ENCODE results near the gene LTB. TPM values are rescaled to one million over a fixed set of nuclear protein-coding genes. Genes with fewer than 3 reads are reported as not detected.
A peak's percentile ranks its signal among the peaks of the same experiment; 100 is the strongest.

Gene LTB
- total and polyA plus RNA-seq, 2 donors (not counting 3 experiments of a cell fraction or from before 2014, with no cell fraction given): 1.2 to 2.1 TPM

- H3K36me3 ChIP-seq (ENCODE audit: control insufficient read depth in 2 of 2, extremely low read depth in 1 of 2, insufficient read depth in 2 of 2, low read length in 2 of 2): peaks cover 2 to 10% of the 10 kb centered on the region in 2 experiments
- H4K20me1 ChIP-seq (replicated peaks; ENCODE audit: control insufficient read depth, extremely low read depth, insufficient read depth, low read length): no peaks in the 10 kb centered on the region
- H3K4me1 ChIP-seq (ENCODE audit: control insufficient read depth, extremely low read depth, insufficient read depth, low read length): peaks cover 61% of the 10 kb centered on the region
- ChIA-PET POLR2A (no interaction called here), CTCF (interaction anchor here (31.0 kb wide), 1 partner anchor 30 kb away, joined by 1517 read pairs; the partner anchor contains the start of genes LST1, LTB, NCR3 and TNF)
- no peak for DNase-seq (ENCODE audit: low read depth, low spot score)
- TF ChIP-seq POLR2AphosphoS5 (IDR thresholded peaks at IDR 0.05; ENCODE audit: insufficient read depth, low read depth, low read length): no peak
- no peaks in the 10 kb centered on the region for H3K9me3 ChIP-seq (replicated peaks; ENCODE audit: control insufficient read depth, insufficient read depth, low read length)
- no peak overlapping the region for H2AFZ ChIP-seq (ENCODE audit: low read depth, low read length)
- BruUV-seq (replicated peaks): no TSS peak
- FAIRE-seq: no peak
- H3K9ac ChIP-seq (replicated peaks; ENCODE audit: extremely low read depth, insufficient read depth, low read length): no peak overlapping the region
- H3K9me1 ChIP-seq (replicated peaks; ENCODE audit: control insufficient read depth, extremely low read depth, insufficient read depth, low read length): no peaks in the 10 kb centered on the region
- H3K4me3 ChIP-seq (replicated peaks in 1 of 3; ENCODE audit: insufficient read depth in 1 of 3, low read depth in 1 of 3, low read length in 3 of 3): no peak overlapping the region
- H3K27ac ChIP-seq (ENCODE audit: insufficient read depth, low read depth, low read length): peak overlapping the region; percentile 98
- no peaks in the 10 kb centered on the region for H3K27me3 ChIP-seq (ENCODE audit: control insufficient read depth in 2 of 2, insufficient read depth in 2 of 2, low read length in 2 of 2)
- H3K4me2 ChIP-seq (ENCODE audit: insufficient read depth, low read length): no peak overlapping the region
- intact Hi-C loops (cut with micrococcal nuclease): no loop called here
- peaks cover 7% of the 10 kb centered on the region for H3K79me2 ChIP-seq (ENCODE audit: control insufficient read depth, insufficient read depth, low read length)
- dilution Hi-C loops (cut with MboI; ENCODE audit: extremely low pct_ligation_motif_present, low sequenced_read_pairs): no loop called here
These were observed 24.0 kb downstream of the LTB start for GRCh38 chr6:31558318-31558625.

DNA sequence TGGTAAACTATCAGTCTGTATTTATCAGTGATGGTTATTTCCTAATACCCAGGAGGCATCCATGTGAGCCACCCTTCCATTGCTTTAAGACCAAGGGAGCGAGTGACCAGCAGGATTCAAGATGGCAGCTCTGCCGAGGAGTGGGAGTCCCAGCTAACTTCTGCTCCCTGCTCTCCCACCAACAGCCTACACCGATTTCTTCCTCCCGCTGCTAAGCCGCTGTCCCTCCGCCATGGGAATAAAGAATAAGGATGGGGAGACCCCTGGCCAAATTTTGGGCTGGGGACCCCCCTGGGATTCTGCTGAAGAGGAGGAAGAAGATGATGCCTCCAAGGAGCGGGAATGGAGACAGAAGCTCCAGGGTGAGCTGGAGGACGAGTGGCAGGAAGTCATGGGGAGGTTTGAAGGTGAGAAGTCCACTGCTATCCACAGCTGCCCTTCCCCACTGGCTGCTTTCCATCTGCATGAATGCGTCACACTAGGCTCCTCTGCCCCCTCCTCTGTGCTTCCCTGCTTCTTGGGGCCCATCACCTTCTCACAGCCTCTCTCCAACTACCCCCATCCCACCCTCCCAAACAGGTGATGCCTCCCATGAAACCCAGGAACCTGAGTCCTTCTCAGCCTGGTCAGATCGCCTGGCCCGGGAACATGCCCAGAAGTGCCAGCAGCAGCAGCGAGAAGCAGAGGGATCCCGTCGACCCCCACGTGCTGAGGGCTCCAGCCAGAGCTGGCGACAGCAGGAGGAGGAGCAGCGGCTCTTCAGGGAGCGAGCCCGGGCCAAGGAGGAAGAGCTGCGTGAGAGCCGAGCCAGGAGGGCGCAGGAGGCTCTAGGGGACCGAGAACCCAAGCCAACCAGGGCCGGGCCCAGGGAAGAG is 24.5 kb downstream of the LTB start:
- Histone ChIP-seq H3K36me3 (ENCODE audit: control insufficient read depth in 2 of 2, extremely low read depth in 1 of 2, insufficient read depth in 2 of 2, low read length in 2 of 2) (peaks cover 2 to 10% of the 10 kb centered on the region in 2 experiments), H3K9ac (replicated peaks; ENCODE audit: extremely low read depth, insufficient read depth, low read length) (no peak overlapping the region), H3K9me1 (replicated peaks; ENCODE audit: control insufficient read depth, extremely low read depth, insufficient read depth, low read length) (no peaks in the 10 kb centered on the region), H3K79me2 (ENCODE audit: control insufficient read depth, insufficient read depth, low read length) (peaks cover 7% of the 10 kb centered on the region), H3K4me3 (replicated peaks in 1 of 3; ENCODE audit: insufficient read depth in 1 of 3, low read depth in 1 of 3, low read length in 3 of 3) (no peak overlapping the region), H3K27ac (ENCODE audit: insufficient read depth, low read depth, low read length) (peak overlapping the region; percentile 98), H3K4me1 (ENCODE audit: control insufficient read depth, extremely low read depth, insufficient read depth, low read length) (peaks cover 56% of the 10 kb centered on the region), H3K9me3 (replicated peaks; ENCODE audit: control insufficient read depth, insufficient read depth, low read length) (no peaks in the 10 kb centered on the region), H3K27me3 (ENCODE audit: control insufficient read depth in 2 of 2, insufficient read depth in 2 of 2, low read length in 2 of 2) (no peaks in the 10 kb centered on the region), H4K20me1 (replicated peaks; ENCODE audit: control insufficient read depth, extremely low read depth, insufficient read depth, low read length) (no peaks in the 10 kb centered on the region), H2AFZ (ENCODE audit: low read depth, low read length) (no peak overlapping the region), H3K4me2 (ENCODE audit: insufficient read depth, low read length) (no peak overlapping the region)
- dilution Hi-C loops (cut with MboI; ENCODE audit: extremely low pct_ligation_motif_present, low sequenced_read_pairs) (no loop called here), intact Hi-C loops (cut with micrococcal nuclease) (no loop called here)
- DNase-seq (ENCODE audit: low read depth, low spot score): no peak
- ChIA-PET POLR2A (no interaction called here), CTCF (interaction anchor here (31.0 kb wide), 1 partner anchor 31 kb away, joined by 1517 read pairs; the partner anchor contains the start of genes LST1, LTB, NCR3 and TNF)
- no peak for TF ChIP-seq GATA2 (IDR thresholded peaks at IDR 0.05; ENCODE audit: insufficient read depth, insufficient read length, low read depth, low read length)
- no peak for TF ChIP-seq MYC (IDR thresholded peaks at IDR 0.05; ENCODE audit: low read depth, low read length)
- TF ChIP-seq JUN (IDR thresholded peaks at IDR 0.05; ENCODE audit: borderline replicate concordance, insufficient read depth, insufficient read length, low read depth): no peak
- TF ChIP-seq FOS (IDR thresholded peaks at IDR 0.05; ENCODE audit: borderline replicate concordance, insufficient read depth, low read length): no peak
- no peak for TF ChIP-seq EZH2 (IDR thresholded peaks at IDR 0.05; ENCODE audit: borderline replicate concordance, low read depth, low read length, severe bottlenecking)
- TF ChIP-seq, protein P1, sequence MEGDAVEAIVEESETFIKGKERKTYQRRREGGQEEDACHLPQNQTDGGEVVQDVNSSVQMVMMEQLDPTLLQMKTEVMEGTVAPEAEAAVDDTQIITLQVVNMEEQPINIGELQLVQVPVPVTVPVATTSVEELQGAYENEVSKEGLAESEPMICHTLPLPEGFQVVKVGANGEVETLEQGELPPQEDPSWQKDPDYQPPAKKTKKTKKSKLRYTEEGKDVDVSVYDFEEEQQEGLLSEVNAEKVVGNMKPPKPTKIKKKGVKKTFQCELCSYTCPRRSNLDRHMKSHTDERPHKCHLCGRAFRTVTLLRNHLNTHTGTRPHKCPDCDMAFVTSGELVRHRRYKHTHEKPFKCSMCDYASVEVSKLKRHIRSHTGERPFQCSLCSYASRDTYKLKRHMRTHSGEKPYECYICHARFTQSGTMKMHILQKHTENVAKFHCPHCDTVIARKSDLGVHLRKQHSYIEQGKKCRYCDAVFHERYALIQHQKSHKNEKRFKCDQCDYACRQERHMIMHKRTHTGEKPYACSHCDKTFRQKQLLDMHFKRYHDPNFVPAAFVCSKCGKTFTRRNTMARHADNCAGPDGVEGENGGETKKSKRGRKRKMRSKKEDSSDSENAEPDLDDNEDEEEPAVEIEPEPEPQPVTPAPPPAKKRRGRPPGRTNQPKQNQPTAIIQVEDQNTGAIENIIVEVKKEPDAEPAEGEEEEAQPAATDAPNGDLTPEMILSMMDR (IDR thresholded peaks at IDR 0.05; ENCODE audit: extremely low read depth in 1 of 2, insufficient read depth in 1 of 2, low read depth in 1 of 2, low read length in 2 of 2): no peak
- TF ChIP-seq POLR2A (IDR thresholded peaks at IDR 0.05; ENCODE audit: low read depth, low read length): no peak
- no peak for TF ChIP-seq MAX (IDR thresholded peaks at IDR 0.05; ENCODE audit: insufficient read depth, insufficient read length)
- TF ChIP-seq POLR2AphosphoS5 (IDR thresholded peaks at IDR 0.05; ENCODE audit: insufficient read depth, low read depth, low read length): no peak
- peak; percentile 38 for FAIRE-seq
- no TSS peak for BruUV-seq (replicated peaks)
